Suprapubic skin (tissue), 4 donors: ENCODE measurements around the gene AMDHD2.

Experiments
- CTCF ChIP-seq, 2 donors: fragments of 200-600 bp in 1 of 2; fragments of 450-650 bp in 1 of 2; sonication (generic) in 1 of 2; IDR thresholded peaks; one replicate each; pipeline ENCODE4 v1.5.1; 2016 to 2019; ENCODE audit warnings: antibody characterized with exemption in 2 of 2, mild to moderate bottlenecking in 1 of 2, moderate library complexity in 1 of 2
- POLR2A ChIP-seq, 2 donors: fragments of 450-650 bp; IDR thresholded peaks; one replicate each; pipeline ENCODE4 v1.6.1; 2017; ENCODE audit warnings: antibody characterized with exemption in 2 of 2, mild to moderate bottlenecking in 2 of 2, moderate library complexity in 2 of 2
- POLR2AphosphoS5 ChIP-seq, 3 donors: sonication (generic); formaldehyde crosslinking; IDR thresholded peaks; one replicate each; pipeline ENCODE4 v1.6.1; 2017; ENCODE audit warnings: antibody characterized with exemption in 3 of 3

DNA sequence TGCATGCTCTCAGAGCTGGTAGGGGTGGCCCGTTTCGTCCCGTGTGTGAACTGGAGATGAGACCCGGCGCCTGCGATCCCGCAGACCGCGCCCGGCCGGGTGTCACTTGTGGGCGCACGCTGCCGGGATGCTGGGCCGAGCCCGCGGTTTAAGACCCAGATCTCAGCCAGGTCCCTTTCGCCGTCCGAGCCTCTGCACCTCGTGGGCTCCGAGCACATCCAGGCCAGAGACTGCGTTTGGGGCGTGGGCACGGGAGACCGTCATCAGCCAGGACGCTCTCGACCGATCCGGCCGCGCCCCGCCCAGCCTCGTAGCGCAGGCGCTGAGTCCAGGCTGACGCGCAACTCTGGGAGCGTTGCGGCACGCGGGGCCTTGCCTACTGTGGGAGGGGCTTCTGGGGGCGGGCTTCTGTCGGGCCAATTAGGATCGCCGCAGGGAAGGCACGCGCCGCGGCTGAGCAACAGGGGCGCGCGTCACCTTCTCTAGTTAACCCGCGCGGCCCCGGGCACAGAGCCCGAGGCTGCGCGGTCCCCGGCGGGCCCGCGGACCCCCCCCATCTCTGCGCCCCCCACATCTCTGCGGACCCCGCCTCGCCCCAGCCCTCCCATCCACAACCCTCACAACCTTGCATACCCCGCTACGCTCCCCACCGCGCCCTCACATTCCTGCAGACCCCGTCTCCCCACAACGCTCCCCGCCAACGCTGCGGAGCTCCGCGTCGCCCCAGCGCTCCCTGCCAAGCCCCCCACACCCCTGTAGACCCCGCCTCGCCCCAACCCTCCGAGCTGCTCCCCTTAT is 11.7 kb downstream of the AMDHD2 start:
- TF ChIP-seq CTCF (IDR thresholded peaks at IDR 0.05), result no peak
- peak in 1 of 2 donors; percentile 41 for TF ChIP-seq POLR2A (IDR thresholded peaks at IDR 0.05)
- peak; percentile 2 to 95 (median 4) for TF ChIP-seq POLR2AphosphoS5 (IDR thresholded peaks at IDR 0.05)
